ENCODE measurements around the gene TMEM234. TPM values are rescaled to one million over a fixed set of nuclear protein-coding genes. Genes with fewer than 3 reads are reported as not detected.

Gene TMEM234
- total and polyA plus RNA-seq, 10 of the 15 experiments (the other 5 are each of a cell fraction or from before 2014, with no cell fraction given): 2.9 to 10.9 (median 6.4) TPM

GRCh38 chr1:32249831-32250525 is 27.8 kb upstream of the TMEM234 start (continued):
- TF ChIP-seq RAD21 (IDR thresholded peaks at IDR 0.05; ENCODE audit: insufficient read depth, low read depth, low read length): peak; percentile 33; the same call in 1 of the 2 replicates
- TF ChIP-seq HDAC6 (IDR thresholded peaks at IDR 0.05; ENCODE audit: unreplicated experiment): no peak
- TF ChIP-seq EED (IDR thresholded peaks at IDR 0.05; ENCODE audit: low read depth): peak; percentile 96
- no peak for TF ChIP-seq TBL1XR1 (IDR thresholded peaks at IDR 0.05; ENCODE audit: low read depth, low read length)
- TF ChIP-seq BCL3 (IDR thresholded peaks at IDR 0.05; ENCODE audit: borderline replicate concordance, insufficient read depth, low read depth, low read length, poor library complexity, severe bottlenecking): no peak
- TF ChIP-seq NBN (IDR thresholded peaks at IDR 0.05): peak; percentile 92
- TF ChIP-seq ZBTB4 (CRISPR knock-in tag; IDR thresholded peaks at IDR 0.05): no peak
- TF ChIP-seq ZNF592 (IDR thresholded peaks at IDR 0.05): no peak
- peak; percentile 91 for TF ChIP-seq MEF2B (IDR thresholded peaks at IDR 0.05; ENCODE audit: partially characterized antibody, poor library complexity, severe bottlenecking)
- TF ChIP-seq SP1 (IDR thresholded peaks at IDR 0.05; ENCODE audit: low read depth, low read length): peak; percentile 82
- peak; percentile 89 for TF ChIP-seq CHD2 (IDR thresholded peaks at IDR 0.05; ENCODE audit: borderline replicate concordance, low read depth, low read length)
- no peak for TF ChIP-seq POLR2AphosphoS2 (IDR thresholded peaks at IDR 0.05; ENCODE audit: low read depth, low read length)
- TF ChIP-seq JUND (IDR thresholded peaks at IDR 0.05; ENCODE audit: low read depth, low read length): no peak
- peak; percentile 67 to 81; a peak in 3 of 4 replicates for TF ChIP-seq BHLHE40 (IDR thresholded peaks at IDR 0.05; ENCODE audit: borderline replicate concordance in 1 of 2, low read depth in 2 of 2, low read length in 1 of 2)
- peak; percentile 75 for TF ChIP-seq POLR2A (IDR thresholded peaks at IDR 0.05; ENCODE audit: low read depth, low read length)
- TF ChIP-seq DPF2 (IDR thresholded peaks at IDR 0.05): peak; percentile 57
- peak; percentile 84; the same call in 1 of the 2 replicates for TF ChIP-seq ATF7 (IDR thresholded peaks at IDR 0.05; ENCODE audit: low read depth)
- TF ChIP-seq RELA (IDR thresholded peaks at IDR 0.05; ENCODE audit: borderline replicate concordance, partially characterized antibody): no peak
- peak; percentile 93 for TF ChIP-seq NR2F1 (conservative IDR thresholded peaks at IDR 0.05)
- no peak for TF ChIP-seq KAT2A (conservative IDR thresholded peaks at IDR 0.05; ENCODE audit: control insufficient read depth, low read depth, low read length)

Data from GM12878 (cell line).